Suprapubic skin (tissue), 4 donors: ENCODE measurements around the gene ELOVL3. TPM values are rescaled to one million over a fixed set of nuclear protein-coding genes. Genes with fewer than 3 reads are reported as not detected.
A peak's percentile ranks its signal among the peaks of the same experiment; 100 is the strongest.

Experiments
- DNase-seq, 2 donors: peaks; one replicate each; pipeline ENCODE4 v3.0.0-alpha.2; 2019; ENCODE audit warnings: low spot score in 2 of 2
- H3K27ac ChIP-seq: fragments of 200-600 bp; sonication (generic); one replicate; pipeline ENCODE4 v1.5.1; 2019
- H3K27me3 ChIP-seq: fragments of 200-600 bp; sonication (generic); one replicate; pipeline ENCODE4 v1.5.1; 2019
- H3K36me3 ChIP-seq: fragments of 200-600 bp; sonication (generic); one replicate; pipeline ENCODE4 v1.5.1; 2019
- H3K4me1 ChIP-seq: fragments of 200-600 bp; sonication (generic); one replicate; pipeline ENCODE4 v1.5.1; 2019
- H3K4me3 ChIP-seq: fragments of 200-600 bp; sonication (generic); one replicate; pipeline ENCODE4 v1.5.1; 2019; ENCODE audit warnings: mild to moderate bottlenecking
- H3K9me3 ChIP-seq: fragments of 200-600 bp; sonication (generic); one replicate; pipeline ENCODE4 v1.5.1; 2019
- CTCF ChIP-seq, 2 donors: fragments of 200-600 bp in 1 of 2; fragments of 450-650 bp in 1 of 2; sonication (generic) in 1 of 2; IDR thresholded peaks; one replicate each; pipeline ENCODE4 v1.5.1; 2016 to 2019; ENCODE audit warnings: antibody characterized with exemption in 2 of 2, mild to moderate bottlenecking in 1 of 2, moderate library complexity in 1 of 2
- EP300 ChIP-seq: sonication (generic); formaldehyde crosslinking; IDR thresholded peaks from one replicate; pipeline ENCODE4 v1.6.1; 2017; ENCODE audit warnings: antibody characterized with exemption
- POLR2A ChIP-seq, 2 donors: fragments of 450-650 bp; IDR thresholded peaks; one replicate each; pipeline ENCODE4 v1.6.1; 2017; ENCODE audit warnings: antibody characterized with exemption in 2 of 2, mild to moderate bottlenecking in 2 of 2, moderate library complexity in 2 of 2
- POLR2AphosphoS5 ChIP-seq, 3 donors: sonication (generic); formaldehyde crosslinking; IDR thresholded peaks; one replicate each; pipeline ENCODE4 v1.6.1; 2017; ENCODE audit warnings: antibody characterized with exemption in 3 of 3
- WGBS: methylation state at CpG from one replicate; pipeline ENCODE4 v1.1.5; 2018; 5-methylcytosine and 5-hydroxymethylcytosine counted together
- total RNA-seq, 4 donors: library from RNA; depleted of rRNA; stranded (reverse); fragments of >200 nt; gene quantifications; one replicate each; pipeline ENCODE4 v1.1.0, GENCODE V29; 2016

ELOVL3 gene
- total RNA-seq, 4 donors from 2014 or later = 16.9 to 84.1 (median 56.5) TPM

DNA sequence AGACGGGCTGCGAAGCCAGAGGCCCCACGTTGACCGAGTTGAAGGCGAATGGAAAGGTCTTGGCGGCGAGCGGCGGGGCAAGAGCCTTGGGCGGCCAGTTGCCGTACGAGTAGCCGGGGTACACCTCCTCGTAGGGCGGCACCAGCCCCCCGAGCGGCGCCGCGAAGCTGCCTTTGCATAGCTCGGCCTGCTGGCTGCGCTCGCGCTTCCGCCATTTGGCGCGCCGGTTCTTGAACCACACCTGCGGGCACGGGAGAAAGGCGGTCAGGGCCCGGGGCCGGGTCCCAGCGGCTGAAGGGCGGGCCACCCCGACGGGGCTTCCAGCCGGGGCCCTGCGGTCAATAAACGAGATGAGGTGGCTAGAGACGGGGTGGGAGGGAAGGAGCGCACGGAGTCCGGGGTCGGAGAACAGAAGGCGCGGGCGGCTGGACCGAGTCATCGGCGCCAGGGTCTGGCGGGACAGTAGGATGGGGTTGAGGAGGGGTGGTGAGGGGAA is 4.8 kb downstream of the ELOVL3 start:
- H3K9me3 ChIP-seq = no peaks in the 10 kb centered on the region
- DNase-seq = no peak
- peaks cover 37% of the 10 kb centered on the region for H3K4me1 ChIP-seq
- no peak overlapping the region for H3K27ac ChIP-seq
- no peaks in the 10 kb centered on the region for H3K36me3 ChIP-seq
- 2% methylated on average over 11 of the region's 52 CpGs for WGBS
- peak overlapping the region; percentile 53 for H3K4me3 ChIP-seq
- H3K27me3 ChIP-seq = peaks cover 27% of the 10 kb centered on the region
- peak in 1 of 2 donors; percentile 13 for TF ChIP-seq CTCF (IDR thresholded peaks at IDR 0.05)
- no peak for TF ChIP-seq EP300

GRCh38 chr10:102231357-102232318 is 5.5 kb downstream of the ELOVL3 start:
- no peak for DNase-seq
- Histone ChIP-seq H3K27ac (no peak overlapping the region), H3K36me3 (no peaks in the 10 kb centered on the region), H3K4me1 (peaks cover 30% of the 10 kb centered on the region), H3K9me3 (no peaks in the 10 kb centered on the region), H3K4me3 (peak overlapping the region; percentile 53), H3K27me3 (peaks cover 27% of the 10 kb centered on the region)
- 23% methylated on average over 35 of the region's 76 CpGs for WGBS
- TF ChIP-seq CTCF (IDR thresholded peaks at IDR 0.05) (peak; percentile 33 to 66), EP300 (no peak)

DNA sequence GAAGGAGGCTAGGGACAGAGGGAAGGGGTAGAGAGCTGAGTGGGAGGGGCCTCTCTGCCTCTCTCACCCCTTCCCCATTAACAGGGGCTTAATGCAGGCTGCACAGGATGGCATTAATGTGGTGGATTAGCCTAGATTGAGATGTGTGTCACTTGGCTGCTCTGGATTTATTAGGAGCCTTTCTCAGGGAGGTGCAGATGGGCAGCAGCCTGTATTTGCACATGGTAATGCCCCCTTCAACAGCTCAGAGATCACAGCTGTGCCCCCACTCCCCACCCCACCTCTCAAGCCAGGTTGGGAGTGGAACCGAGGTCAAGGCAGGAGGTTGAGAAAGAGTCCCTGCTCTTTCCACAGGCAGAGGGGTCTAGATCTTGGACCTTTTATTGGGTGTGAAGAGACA is 7.9 kb downstream of the ELOVL3 start:
- WGBS = 80% methylated on average over 1 of the region's 1 CpG
- Histone ChIP-seq H3K36me3 (no peaks in the 10 kb centered on the region), H3K4me3 (no peak overlapping the region), H3K27me3 (peaks cover 19% of the 10 kb centered on the region), H3K4me1 (peaks cover 21% of the 10 kb centered on the region), H3K9me3 (no peaks in the 10 kb centered on the region), H3K27ac (no peak overlapping the region)
- DNase-seq = no peak
- TF ChIP-seq CTCF (IDR thresholded peaks at IDR 0.05) = no peak

DNA sequence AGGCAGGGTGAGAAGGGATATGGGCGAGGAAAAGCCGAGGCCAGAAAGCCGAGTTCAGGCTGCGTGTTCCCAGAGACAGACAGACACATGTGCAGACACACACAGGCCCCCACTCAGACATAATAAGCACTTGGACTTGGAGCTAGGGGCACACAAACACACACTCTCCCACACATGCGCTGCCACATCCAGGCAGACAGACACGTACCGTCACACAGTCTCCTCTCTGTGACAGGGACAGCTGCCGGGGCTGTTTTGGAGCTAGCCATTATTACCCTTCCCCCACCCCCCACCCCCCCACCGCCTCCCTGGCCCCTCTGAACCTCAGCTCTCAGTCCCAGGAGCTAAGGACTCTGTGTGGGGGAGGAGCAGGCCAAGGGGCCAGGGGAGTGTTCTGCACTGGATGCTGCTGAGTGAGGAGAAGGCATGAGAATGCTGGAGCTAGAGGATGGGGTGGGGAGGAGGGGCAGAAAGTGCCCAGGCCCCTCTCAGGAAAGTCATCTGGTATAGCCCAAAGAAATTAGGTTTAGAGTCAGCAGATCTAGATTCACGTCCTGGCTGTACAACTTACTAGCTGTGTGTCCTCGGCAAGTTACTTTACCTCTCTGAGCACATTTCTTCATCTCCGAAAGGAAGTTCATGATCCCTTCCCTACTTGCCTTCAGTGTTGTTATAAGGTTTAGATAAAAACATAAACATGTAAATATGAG is 8.9 kb downstream of the ELOVL3 start:
- no peak for TF ChIP-seq CTCF (IDR thresholded peaks at IDR 0.05)
- no peak for TF ChIP-seq EP300
- no peak for TF ChIP-seq POLR2AphosphoS5 (IDR thresholded peaks at IDR 0.05)
- no peak for TF ChIP-seq POLR2A (IDR thresholded peaks at IDR 0.05)
- peaks cover 19% of the 10 kb centered on the region for H3K27me3 ChIP-seq
- 83% methylated on average over 8 of the region's 12 CpGs for WGBS

DNA sequence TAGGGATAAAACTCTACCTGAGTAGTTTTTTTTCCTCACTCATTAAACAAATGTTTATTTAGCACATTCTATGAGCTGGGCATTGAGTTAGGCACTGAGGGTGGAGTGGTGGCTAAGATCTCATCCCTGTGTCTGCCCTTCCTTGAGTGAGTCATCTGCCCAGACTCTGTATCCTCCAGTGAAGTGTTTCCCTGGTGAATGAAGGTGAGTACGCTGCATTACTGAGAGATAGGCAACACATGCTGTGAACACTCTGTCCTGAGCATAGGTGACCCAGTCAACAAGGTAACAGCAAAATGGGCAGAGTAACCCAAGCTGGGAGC is 9.5 kb downstream of the ELOVL3 start:
- DNase-seq = no peak
- Histone ChIP-seq H3K36me3 (no peaks in the 10 kb centered on the region), H3K4me1 (peaks cover 13% of the 10 kb centered on the region), H3K27ac (no peak overlapping the region), H3K27me3 (peaks cover 14% of the 10 kb centered on the region), H3K4me3 (no peak overlapping the region), H3K9me3 (no peaks in the 10 kb centered on the region)
- TF ChIP-seq CTCF (IDR thresholded peaks at IDR 0.05) (no peak), EP300 (no peak), POLR2AphosphoS5 (IDR thresholded peaks at IDR 0.05) (no peak), POLR2A (IDR thresholded peaks at IDR 0.05) (no peak)
- 60% methylated on average over 1 of the region's 1 CpG for WGBS

More for the DNA sequence above, 8.9 kb downstream of the ELOVL3 start:
- no peaks in the 10 kb centered on the region for H3K36me3 ChIP-seq
- peaks cover 18% of the 10 kb centered on the region for H3K4me1 ChIP-seq
- DNase-seq = no peak
- H3K9me3 ChIP-seq = no peaks in the 10 kb centered on the region
- no peak overlapping the region for H3K4me3 ChIP-seq
- no peak overlapping the region for H3K27ac ChIP-seq
